Measurements from ENCODE around the gene TM9SF1. TPM values are rescaled to one million over a fixed set of nuclear protein-coding genes. Genes with fewer than 3 reads are reported as not detected.

Gene TM9SF1
- total and polyA plus RNA-seq, 2 experiments from 2014 or later, result 12.6 to 27.5 TPM

DNA sequence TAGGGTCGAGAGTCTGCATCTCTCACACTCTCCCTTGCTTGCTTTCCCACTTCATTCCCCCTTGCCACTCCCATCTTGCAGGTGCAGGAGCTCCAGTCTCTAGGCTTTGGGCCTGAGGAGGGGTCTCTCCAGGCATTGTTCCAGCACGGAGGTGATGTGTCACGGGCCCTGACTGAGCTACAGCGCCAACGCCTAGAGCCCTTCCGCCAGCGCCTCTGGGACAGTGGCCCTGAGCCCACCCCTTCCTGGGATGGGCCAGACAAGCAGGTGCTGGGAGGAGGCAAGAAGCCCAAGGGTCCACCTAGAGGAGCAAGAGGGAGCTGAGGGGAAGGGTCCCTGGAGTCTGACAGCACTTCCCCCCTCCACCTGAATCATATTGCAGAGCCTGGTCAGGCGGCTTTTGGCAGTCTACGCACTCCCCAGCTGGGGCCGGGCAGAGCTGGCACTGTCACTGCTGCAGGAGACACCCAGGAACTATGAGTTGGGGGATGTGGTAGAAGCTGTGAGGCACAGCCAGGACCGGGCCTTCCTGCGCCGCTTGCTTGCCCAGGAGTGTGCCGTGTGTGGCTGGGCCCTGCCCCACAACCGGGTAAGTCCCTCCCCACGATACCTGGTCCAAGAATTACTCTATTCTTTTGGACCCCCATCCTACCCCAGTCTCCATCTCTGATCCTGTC lies 43.7 kb downstream of the TM9SF1 start:
- Histone ChIP-seq H2AFZ (no peak overlapping the region), H3K4me2 (no peak overlapping the region), H3K27ac (ENCODE audit: low read depth) (no peak overlapping the region), H4K20me1 (replicated peaks; ENCODE audit: insufficient read depth) (peaks cover 12% of the 10 kb centered on the region; the same call in 1 of the 2 replicates), H3K4me1 (ENCODE audit: insufficient read depth) (peaks cover 6% of the 10 kb centered on the region; the same call in 1 of the 2 replicates), H3F3A (replicated peaks; ENCODE audit: low read depth) (no peaks in the 10 kb centered on the region), H3K27me3 (ENCODE audit: insufficient read depth) (no peaks in the 10 kb centered on the region), H3K36me3 (ENCODE audit: insufficient read depth) (peaks cover 33% of the 10 kb centered on the region), H3K9me2 (ENCODE audit: insufficient read depth) (no peaks in the 10 kb centered on the region), H3K79me2 (replicated peaks; ENCODE audit: insufficient read depth) (peaks cover 23% of the 10 kb centered on the region), H3K4me3 (no peak overlapping the region)
- H3K4me3 Mint-ChIP-seq, result no peak overlapping the region
- peaks cover 11% of the 10 kb centered on the region for H3K27me3 Mint-ChIP-seq (ENCODE audit: insufficient read depth, low read depth, poor library complexity)
- no peaks in the 10 kb centered on the region; the same call in 2 of the 3 replicates for H3K9me3 Mint-ChIP-seq
- no peak overlapping the region for H3K27ac Mint-ChIP-seq
- H3K4me1 Mint-ChIP-seq, result peaks cover 10% of the 10 kb centered on the region; the same call in 2 of the 3 replicates
- DNase-seq (ENCODE audit: low spot score) (no peak), ATAC-seq (no peak)
- peaks cover 72% of the 10 kb centered on the region for H3K36me3 Mint-ChIP-seq (ENCODE audit: low read depth)
- TF ChIP-seq, protein P1, sequence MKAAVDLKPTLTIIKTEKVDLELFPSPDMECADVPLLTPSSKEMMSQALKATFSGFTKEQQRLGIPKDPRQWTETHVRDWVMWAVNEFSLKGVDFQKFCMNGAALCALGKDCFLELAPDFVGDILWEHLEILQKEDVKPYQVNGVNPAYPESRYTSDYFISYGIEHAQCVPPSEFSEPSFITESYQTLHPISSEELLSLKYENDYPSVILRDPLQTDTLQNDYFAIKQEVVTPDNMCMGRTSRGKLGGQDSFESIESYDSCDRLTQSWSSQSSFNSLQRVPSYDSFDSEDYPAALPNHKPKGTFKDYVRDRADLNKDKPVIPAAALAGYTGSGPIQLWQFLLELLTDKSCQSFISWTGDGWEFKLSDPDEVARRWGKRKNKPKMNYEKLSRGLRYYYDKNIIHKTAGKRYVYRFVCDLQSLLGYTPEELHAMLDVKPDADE (IDR thresholded peaks at IDR 0.05), result no peak
- TF ChIP-seq, protein P2, sequence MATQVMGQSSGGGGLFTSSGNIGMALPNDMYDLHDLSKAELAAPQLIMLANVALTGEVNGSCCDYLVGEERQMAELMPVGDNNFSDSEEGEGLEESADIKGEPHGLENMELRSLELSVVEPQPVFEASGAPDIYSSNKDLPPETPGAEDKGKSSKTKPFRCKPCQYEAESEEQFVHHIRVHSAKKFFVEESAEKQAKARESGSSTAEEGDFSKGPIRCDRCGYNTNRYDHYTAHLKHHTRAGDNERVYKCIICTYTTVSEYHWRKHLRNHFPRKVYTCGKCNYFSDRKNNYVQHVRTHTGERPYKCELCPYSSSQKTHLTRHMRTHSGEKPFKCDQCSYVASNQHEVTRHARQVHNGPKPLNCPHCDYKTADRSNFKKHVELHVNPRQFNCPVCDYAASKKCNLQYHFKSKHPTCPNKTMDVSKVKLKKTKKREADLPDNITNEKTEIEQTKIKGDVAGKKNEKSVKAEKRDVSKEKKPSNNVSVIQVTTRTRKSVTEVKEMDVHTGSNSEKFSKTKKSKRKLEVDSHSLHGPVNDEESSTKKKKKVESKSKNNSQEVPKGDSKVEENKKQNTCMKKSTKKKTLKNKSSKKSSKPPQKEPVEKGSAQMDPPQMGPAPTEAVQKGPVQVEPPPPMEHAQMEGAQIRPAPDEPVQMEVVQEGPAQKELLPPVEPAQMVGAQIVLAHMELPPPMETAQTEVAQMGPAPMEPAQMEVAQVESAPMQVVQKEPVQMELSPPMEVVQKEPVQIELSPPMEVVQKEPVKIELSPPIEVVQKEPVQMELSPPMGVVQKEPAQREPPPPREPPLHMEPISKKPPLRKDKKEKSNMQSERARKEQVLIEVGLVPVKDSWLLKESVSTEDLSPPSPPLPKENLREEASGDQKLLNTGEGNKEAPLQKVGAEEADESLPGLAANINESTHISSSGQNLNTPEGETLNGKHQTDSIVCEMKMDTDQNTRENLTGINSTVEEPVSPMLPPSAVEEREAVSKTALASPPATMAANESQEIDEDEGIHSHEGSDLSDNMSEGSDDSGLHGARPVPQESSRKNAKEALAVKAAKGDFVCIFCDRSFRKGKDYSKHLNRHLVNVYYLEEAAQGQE (IDR thresholded peaks at IDR 0.05; ENCODE audit: unreplicated experiment), result no peak
- TF ChIP-seq ZNF114 (CRISPR knock-in tag; IDR thresholded peaks at IDR 0.05), result no peak

DNA sequence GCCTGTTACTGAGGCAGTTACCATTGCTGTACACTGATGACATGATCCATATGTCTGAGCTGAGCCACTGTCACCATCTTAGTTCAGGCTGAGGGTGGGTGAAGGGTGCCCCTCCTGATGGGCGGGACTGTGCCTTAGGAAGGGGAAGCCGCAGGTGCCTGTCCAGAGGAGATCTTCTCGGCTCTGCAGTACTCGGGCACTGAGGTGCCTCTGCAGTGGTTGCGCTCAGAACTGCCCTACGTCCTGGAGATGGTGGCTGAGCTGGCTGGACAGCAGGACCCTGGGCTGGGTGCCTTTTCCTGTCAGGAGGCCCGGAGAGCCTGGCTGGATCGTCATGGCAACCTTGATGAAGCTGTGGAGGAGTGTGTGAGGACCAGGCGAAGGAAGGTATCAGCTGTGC lies 44.2 kb downstream of the TM9SF1 start:
- peaks cover 12% of the 10 kb centered on the region; the same call in 1 of the 2 replicates for H4K20me1 ChIP-seq (replicated peaks; ENCODE audit: insufficient read depth)
- H3K9me2 ChIP-seq (ENCODE audit: insufficient read depth), result no peaks in the 10 kb centered on the region
- Mint-ChIP-seq H3K4me1 (peaks cover 14% of the 10 kb centered on the region), H3K9me3 (no peaks in the 10 kb centered on the region; the same call in 2 of the 3 replicates), H3K4me3 (no peak overlapping the region), H3K27me3 (ENCODE audit: insufficient read depth, low read depth, poor library complexity) (peaks cover 11% of the 10 kb centered on the region), H3K27ac (no peak overlapping the region), H3K36me3 (ENCODE audit: low read depth) (peaks cover 71% of the 10 kb centered on the region)
- no peak overlapping the region for H3K27ac ChIP-seq (ENCODE audit: low read depth)
- peaks cover 23% of the 10 kb centered on the region for H3K79me2 ChIP-seq (replicated peaks; ENCODE audit: insufficient read depth)
- H3F3A ChIP-seq (replicated peaks; ENCODE audit: low read depth), result no peaks in the 10 kb centered on the region
- H2AFZ ChIP-seq, result no peak overlapping the region
- ATAC-seq (no peak), DNase-seq (ENCODE audit: low spot score) (no peak)
- H3K4me2 ChIP-seq, result no peak overlapping the region
- peaks cover 6% of the 10 kb centered on the region; the same call in 1 of the 2 replicates for H3K4me1 ChIP-seq (ENCODE audit: insufficient read depth)
- H3K36me3 ChIP-seq (ENCODE audit: insufficient read depth), result peaks cover 33% of the 10 kb centered on the region
- H3K27me3 ChIP-seq (ENCODE audit: insufficient read depth), result no peaks in the 10 kb centered on the region
- no peak overlapping the region for H3K4me3 ChIP-seq
- TF ChIP-seq, protein P3, sequence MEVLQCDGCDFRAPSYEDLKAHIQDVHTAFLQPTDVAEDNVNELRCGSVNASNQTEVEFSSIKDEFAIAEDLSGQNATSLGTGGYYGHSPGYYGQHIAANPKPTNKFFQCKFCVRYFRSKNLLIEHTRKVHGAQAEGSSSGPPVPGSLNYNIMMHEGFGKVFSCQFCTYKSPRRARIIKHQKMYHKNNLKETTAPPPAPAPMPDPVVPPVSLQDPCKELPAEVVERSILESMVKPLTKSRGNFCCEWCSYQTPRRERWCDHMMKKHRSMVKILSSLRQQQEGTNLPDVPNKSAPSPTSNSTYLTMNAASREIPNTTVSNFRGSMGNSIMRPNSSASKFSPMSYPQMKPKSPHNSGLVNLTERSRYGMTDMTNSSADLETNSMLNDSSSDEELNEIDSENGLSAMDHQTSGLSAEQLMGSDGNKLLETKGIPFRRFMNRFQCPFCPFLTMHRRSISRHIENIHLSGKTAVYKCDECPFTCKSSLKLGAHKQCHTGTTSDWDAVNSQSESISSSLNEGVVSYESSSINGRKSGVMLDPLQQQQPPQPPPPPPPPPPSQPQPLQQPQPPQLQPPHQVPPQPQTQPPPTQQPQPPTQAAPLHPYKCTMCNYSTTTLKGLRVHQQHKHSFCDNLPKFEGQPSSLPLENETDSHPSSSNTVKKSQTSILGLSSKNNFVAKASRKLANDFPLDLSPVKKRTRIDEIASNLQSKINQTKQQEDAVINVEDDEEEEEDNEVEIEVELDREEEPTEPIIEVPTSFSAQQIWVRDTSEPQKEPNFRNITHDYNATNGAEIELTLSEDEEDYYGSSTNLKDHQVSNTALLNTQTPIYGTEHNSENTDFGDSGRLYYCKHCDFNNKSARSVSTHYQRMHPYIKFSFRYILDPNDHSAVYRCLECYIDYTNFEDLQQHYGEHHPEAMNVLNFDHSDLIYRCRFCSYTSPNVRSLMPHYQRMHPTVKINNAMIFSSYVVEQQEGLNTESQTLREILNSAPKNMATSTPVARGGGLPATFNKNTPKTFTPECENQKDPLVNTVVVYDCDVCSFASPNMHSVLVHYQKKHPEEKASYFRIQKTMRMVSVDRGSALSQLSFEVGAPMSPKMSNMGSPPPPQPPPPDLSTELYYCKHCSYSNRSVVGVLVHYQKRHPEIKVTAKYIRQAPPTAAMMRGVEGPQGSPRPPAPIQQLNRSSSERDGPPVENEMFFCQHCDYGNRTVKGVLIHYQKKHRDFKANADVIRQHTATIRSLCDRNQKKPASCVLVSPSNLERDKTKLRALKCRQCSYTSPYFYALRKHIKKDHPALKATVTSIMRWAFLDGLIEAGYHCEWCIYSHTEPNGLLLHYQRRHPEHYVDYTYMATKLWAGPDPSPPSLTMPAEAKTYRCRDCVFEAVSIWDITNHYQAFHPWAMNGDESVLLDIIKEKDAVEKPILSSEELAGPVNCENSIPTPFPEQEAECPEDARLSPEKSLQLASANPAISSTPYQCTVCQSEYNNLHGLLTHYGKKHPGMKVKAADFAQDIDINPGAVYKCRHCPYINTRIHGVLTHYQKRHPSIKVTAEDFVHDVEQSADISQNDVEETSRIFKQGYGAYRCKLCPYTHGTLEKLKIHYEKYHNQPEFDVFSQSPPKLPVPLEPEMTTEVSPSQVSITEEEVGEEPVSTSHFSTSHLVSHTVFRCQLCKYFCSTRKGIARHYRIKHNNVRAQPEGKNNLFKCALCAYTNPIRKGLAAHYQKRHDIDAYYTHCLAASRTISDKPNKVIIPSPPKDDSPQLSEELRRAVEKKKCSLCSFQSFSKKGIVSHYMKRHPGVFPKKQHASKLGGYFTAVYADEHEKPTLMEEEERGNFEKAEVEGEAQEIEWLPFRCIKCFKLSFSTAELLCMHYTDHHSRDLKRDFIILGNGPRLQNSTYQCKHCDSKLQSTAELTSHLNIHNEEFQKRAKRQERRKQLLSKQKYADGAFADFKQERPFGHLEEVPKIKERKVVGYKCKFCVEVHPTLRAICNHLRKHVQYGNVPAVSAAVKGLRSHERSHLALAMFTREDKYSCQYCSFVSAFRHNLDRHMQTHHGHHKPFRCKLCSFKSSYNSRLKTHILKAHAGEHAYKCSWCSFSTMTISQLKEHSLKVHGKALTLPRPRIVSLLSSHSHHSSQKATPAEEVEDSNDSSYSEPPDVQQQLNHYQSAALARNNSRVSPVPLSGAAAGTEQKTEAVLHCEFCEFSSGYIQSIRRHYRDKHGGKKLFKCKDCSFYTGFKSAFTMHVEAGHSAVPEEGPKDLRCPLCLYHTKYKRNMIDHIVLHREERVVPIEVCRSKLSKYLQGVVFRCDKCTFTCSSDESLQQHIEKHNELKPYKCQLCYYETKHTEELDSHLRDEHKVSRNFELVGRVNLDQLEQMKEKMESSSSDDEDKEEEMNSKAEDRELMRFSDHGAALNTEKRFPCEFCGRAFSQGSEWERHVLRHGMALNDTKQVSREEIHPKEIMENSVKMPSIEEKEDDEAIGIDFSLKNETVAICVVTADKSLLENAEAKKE (CRISPR knock-in tag; IDR thresholded peaks at IDR 0.05), result no peak
- TF ChIP-seq CREB1 (CRISPR knock-in tag; IDR thresholded peaks at IDR 0.05; ENCODE audit: low read depth) (no peak), JUNB (IDR thresholded peaks at IDR 0.05; ENCODE audit: unreplicated experiment) (no peak)
- TF ChIP-seq, protein P1 (IDR thresholded peaks at IDR 0.05), result no peak

Data from GM23338 (cell line).